Pancreas (tissue), 10 donors: Measurements from ENCODE around the gene KDM6A. TPM values are rescaled to one million over a fixed set of nuclear protein-coding genes. Genes with fewer than 3 reads are reported as not detected.
A peak's percentile ranks its signal among the peaks of the same experiment; 100 is the strongest.

Source experiments
- ATAC-seq, 4 donors: fragments of 200-7000 bp; cut with Tn5 transposase; one replicate each; pipeline versions ENCODE4 v1.8.0 to v1.9.1; 2020; ENCODE audit warnings: mild to moderate bottlenecking in 4 of 4, moderate library complexity in 4 of 4
- DNase-seq, 6 donors: peaks; one replicate each; pipeline ENCODE4 v3.0.0-alpha.2; 2020
- FAIRE-seq: peaks from 2 replicates; lab custom pipeline; 2012; peaks lifted over from hg19 to GRCh38; lab: Jason Lieb, UNC
- H3K27ac ChIP-seq, 4 donors: fragments of 200-600 bp; sonication (generic); 1 replicate in 3 of 4; 2 replicates in 1 of 4; pipeline versions ENCODE4 v1.5.0 to v1.8.0; 2020
- H3K27me3 ChIP-seq, 4 donors: fragments of 200-600 bp; one replicate each; pipeline ENCODE4 v1.8.0; 2021
- H3K36me3 ChIP-seq, 3 donors: fragments of 200-600 bp; sonication (generic) in 1 of 3; one replicate each; pipeline versions ENCODE4 v1.5.0 to v1.8.0; 2020 to 2021
- H3K4me1 ChIP-seq, 3 donors: fragments of 200-600 bp; one replicate each; pipeline ENCODE4 v1.8.0; 2021
- H3K4me3 ChIP-seq, 4 donors: fragments of 200-600 bp; sonication (generic) in 2 of 4; one replicate each; pipeline versions ENCODE4 v1.5.0 to v1.8.0; 2020 to 2021
- H3K9me3 ChIP-seq, 4 donors: fragments of 200-600 bp; one replicate each; pipeline ENCODE4 v1.8.0; 2021
- CTCF ChIP-seq, 4 donors: fragments of 200-600 bp; sonication (generic) in 3 of 4; IDR thresholded peaks; one replicate each; pipeline versions ENCODE4 v1.5.0 to v1.8.0; 2021; ENCODE audit warnings: antibody characterized with exemption in 4 of 4
- WGBS, 2 donors: extraction: QIAGEN DNeasy Blood & Tissue Kit; methylation state at CpG; one replicate each; pipeline ENCODE4 v1.1.7; 2013; 5-methylcytosine and 5-hydroxymethylcytosine counted together
- intact Hi-C, 3 donors: fragments of 100-400 bp; cut with DNase I; formaldehyde crosslinking; loops; one replicate each; pipeline versions ENCODE4 v1.11.1 to v1.14.2; 2022
- polyA plus RNA-seq, 2 donors: library from polyadenylated mRNA; stranded (reverse); fragments of 200-250 nt; gene quantifications; one replicate each; pipeline ENCODE4 v1.2.3, GENCODE V29; 2013
- total RNA-seq, 6 donors: library from RNA; stranded (reverse); fragmentation: NEBNext Ultra II Directional in 4 of 6; extraction: Animal tissue kit (Norgen Biotek cat#: 25700) in 4 of 6; gene quantifications; one replicate each; pipeline versions ENCODE4 v1.2.1 to v1.2.4, GENCODE V29; 2021 to 2023
- donor health status: healthy with polysubstance abuse.
- donor health status: DM: no; HTN: no; CAD: no; lungs with moderate emphysema.
- donor health status: DM: no; HTN: no; CAD: no.
- donor health status: control.
- donor health status: control.
- donor health status: Bipolar disorder and iron deficiency.
- donor health status: DM: yes; HTN: yes; CAD: no.
- donor health status: DM: no; HTN: no; CAD: no.
- donor health status: DM: no; HTN: no; CAD: no.
- donor health status: DM: yes; HTN: yes; CAD: no.

The KDM6A gene
- total and polyA plus RNA-seq, 8 donors: 5.5 to 27.5 (median 16.3) TPM

GRCh38 chrX:44876086-44876485 is 3.1 kb downstream of the KDM6A start:
- Histone ChIP-seq H3K36me3 (no peaks in the 10 kb centered on the region), H3K4me1 (peaks cover 0 to 26% (median 17%) of the 10 kb centered on the region in 3 donors), H3K4me3 (peak overlapping the region in 3 of 4 donors; percentile 92 to 96 (median 93)), H3K27ac (no peak overlapping the region), H3K9me3 (no peaks in the 10 kb centered on the region), H3K27me3 (no peaks in the 10 kb centered on the region)
- TF ChIP-seq CTCF (IDR thresholded peaks at IDR 0.05): no peak
- FAIRE-seq (peak; percentile 79), ATAC-seq (no peak), DNase-seq (no peak)
- intact Hi-C loops: no loop called here
- WGBS, 2 donors: 14 to 28% methylated on average over 4 of the region's 4 CpGs

GRCh38 chrX:44876767-44877166 is 3.8 kb downstream of the KDM6A start:
- FAIRE-seq (peak; percentile 83), DNase-seq (no peak), ATAC-seq (no peak)
- H3K4me3 ChIP-seq: no peak overlapping the region
- H3K27ac ChIP-seq: no peak overlapping the region
- no peaks in the 10 kb centered on the region for H3K36me3 ChIP-seq
- no peaks in the 10 kb centered on the region for H3K9me3 ChIP-seq
- 85 to 92% methylated on average over 19 of the region's 19 CpGs for WGBS, 2 donors
- peaks cover 0 to 19% (median 14%) of the 10 kb centered on the region in 3 donors for H3K4me1 ChIP-seq
- no peaks in the 10 kb centered on the region for H3K27me3 ChIP-seq
- no peak for TF ChIP-seq CTCF (IDR thresholded peaks at IDR 0.05)
- intact Hi-C loops: no loop called here

- TF ChIP-seq CTCF (IDR thresholded peaks at IDR 0.05): no peak
- Histone ChIP-seq H3K36me3 (no peaks in the 10 kb centered on the region), H3K27me3 (no peaks in the 10 kb centered on the region), H3K4me1 (peaks cover 0 to 21% (median 14%) of the 10 kb centered on the region in 3 donors), H3K4me3 (no peak overlapping the region), H3K9me3 (no peaks in the 10 kb centered on the region), H3K27ac (no peak overlapping the region)
- DNase-seq (no peak), FAIRE-seq (no peak), ATAC-seq (no peak)
- intact Hi-C loops: no loop called here
- 82 to 94% methylated on average over 8 of the region's 8 CpGs for WGBS, 2 donors
Observed at GRCh38 chrX:44878780-44879179, 5.8 kb downstream of the KDM6A start.

GRCh38 chrX:44881549-44881948 is 8.6 kb downstream of the KDM6A start:
- WGBS, 2 donors: 95 to 98% methylated on average over 10 of the region's 10 CpGs
- Histone ChIP-seq H3K4me1 (peaks cover 0 to 14% (median 8%) of the 10 kb centered on the region in 3 donors), H3K27ac (no peak overlapping the region), H3K4me3 (no peak overlapping the region), H3K9me3 (no peaks in the 10 kb centered on the region), H3K36me3 (no peaks in the 10 kb centered on the region), H3K27me3 (no peaks in the 10 kb centered on the region)
- DNase-seq (no peak), FAIRE-seq (no peak), ATAC-seq (no peak)
- intact Hi-C loops: no loop called here
- TF ChIP-seq CTCF (IDR thresholded peaks at IDR 0.05): no peak

- no peak for DNase-seq
- Histone ChIP-seq H3K4me1 (peaks cover 0 to 8% (median 7%) of the 10 kb centered on the region in 3 donors), H3K9me3 (no peaks in the 10 kb centered on the region), H3K27me3 (no peaks in the 10 kb centered on the region), H3K27ac (no peak overlapping the region), H3K4me3 (no peak overlapping the region), H3K36me3 (no peaks in the 10 kb centered on the region)
- intact Hi-C loops: no loop called here
- FAIRE-seq: no peak
- TF ChIP-seq CTCF (IDR thresholded peaks at IDR 0.05): no peak
- no peak for ATAC-seq
Observed at GRCh38 chrX:44882635-44883034, 9.6 kb downstream of the KDM6A start.
